Peyer's patch (tissue), 4 donors: Measurements from ENCODE around the gene PYM1.
A peak's percentile ranks its signal among the peaks of the same experiment; 100 is the strongest.

Experiments
- CTCF ChIP-seq, 6 experiments: fragments of 450-650 bp in 4 of 6; fragments of 200-600 bp in 2 of 6; sonication (generic) in 1 of 6; IDR thresholded peaks; one replicate each; pipeline ENCODE4 v1.5.1; 2017 to 2019; ENCODE audit warnings: antibody characterized with exemption in 6 of 6, mild to moderate bottlenecking in 3 of 6, moderate library complexity in 1 of 6
- POLR2A ChIP-seq, 2 donors: fragments of 450-650 bp; IDR thresholded peaks; one replicate each; pipeline ENCODE4 v1.5.1; 2017; ENCODE audit warnings: antibody characterized with exemption in 2 of 2, mild to moderate bottlenecking in 2 of 2, moderate library complexity in 2 of 2

- TF ChIP-seq CTCF (IDR thresholded peaks at IDR 0.05) (peak in 1 of 6 experiments; percentile 5), POLR2A (IDR thresholded peaks at IDR 0.05) (peak; percentile 72 to 88)
Observed at GRCh38 chr12:55972911-55973598, 45.4 kb upstream of the PYM1 start.
